Body of pancreas (tissue), 4 donors: Measurements from ENCODE around the gene ASCC3. TPM values are rescaled to one million over a fixed set of nuclear protein-coding genes. Genes with fewer than 3 reads are reported as not detected.

Source experiments
- ATAC-seq: fragments of 150-250 bp; one replicate; pipeline ENCODE4 v1.9.1; 2016
- DNase-seq, 4 donors: peaks; one replicate each; pipeline ENCODE4 v3.0.0-alpha.2; 2019
- H3K27ac ChIP-seq, 4 donors: fragments of 200-600 bp; sonication (generic); 1 replicate in 3 of 4; 2 replicates in 1 of 4; pipeline versions ENCODE4 v1.5.1 to v1.6.1; 2016 to 2019; ENCODE audit warnings: mild to moderate bottlenecking in 1 of 4, mixed read lengths in 1 of 4, moderate library complexity in 1 of 4
- H3K27me3 ChIP-seq, 2 donors: fragments of 200-600 bp; sonication (generic); one replicate each; pipeline ENCODE4 v1.6.0; 2016; ENCODE audit warnings: mild to moderate bottlenecking in 1 of 2
- H3K36me3 ChIP-seq, 2 donors: fragments of 200-600 bp; sonication (generic); replicated peaks in 1 of 2; 2 replicates each; pipeline ENCODE4 v1.5.1; 2016; ENCODE audit warnings: low read depth in 2 of 2; ENCODE audit not compliant: insufficient read depth in 1 of 2
- H3K4me1 ChIP-seq: fragments of 200-600 bp; sonication (generic); one replicate; pipeline ENCODE4 v1.6.0; 2016
- H3K4me3 ChIP-seq, 2 donors: fragments of 200-600 bp; sonication (generic); 1 replicate in 1 of 2; 2 replicates in 1 of 2; pipeline ENCODE4 v1.5.1; 2016 to 2019
- H3K9me3 ChIP-seq, 3 donors: fragments of 200-600 bp; sonication (generic); 1 replicate in 2 of 3; 2 replicates in 1 of 3; pipeline ENCODE4 v1.5.1; 2016
- POLR2A ChIP-seq, 3 donors: fragments of 450-650 bp; IDR thresholded peaks; one replicate each; pipeline ENCODE4 v1.6.1; 2016; ENCODE audit warnings: antibody characterized with exemption in 3 of 3, mild to moderate bottlenecking in 2 of 3
- WGBS, 2 donors: methylation state at CpG; one replicate each; pipeline ENCODE4 v1.1.5; 2017; 5-methylcytosine and 5-hydroxymethylcytosine counted together
- intact Hi-C: fragments of 100-400 bp; cut with DNase I; formaldehyde crosslinking; loops from one replicate; pipeline ENCODE4 v1.15.1; 2023
- total RNA-seq, 2 donors: library from RNA; depleted of rRNA; stranded (reverse); fragments of >200 nt; gene quantifications; one replicate each; pipeline ENCODE4 v1.1.0, GENCODE V29; 2016
- TF ChIP-seq, protein P1 (sequence below), 7 experiments: fragments of 450-650 bp in 4 of 7; fragments of 200-600 bp in 3 of 7; sonication (generic) in 3 of 7; IDR thresholded peaks; one replicate each; pipeline ENCODE4 v1.5.1; 2016 to 2019; ENCODE audit warnings: antibody characterized with exemption in 7 of 7

The ASCC3 gene
- total RNA-seq, 2 donors from 2014 or later = 16.8 to 26.5 TPM

GRCh38 chr6:100790084-100790483 lies 91.0 kb downstream of the ASCC3 start:
- Histone ChIP-seq H3K27ac (no peak overlapping the region), H3K27me3 (no peaks in the 10 kb centered on the region), H3K4me3 (no peak overlapping the region), H3K36me3 (no peaks in the 10 kb centered on the region), H3K9me3 (no peaks in the 10 kb centered on the region), H3K4me1 (no peaks in the 10 kb centered on the region)
- no peak for DNase-seq
- intact Hi-C loops = no loop called here
- WGBS, 2 donors = 87 to 94% methylated on average over 2 of the region's 2 CpGs
- ATAC-seq = no peak
- no peak for TF ChIP-seq POLR2A (IDR thresholded peaks at IDR 0.05)
- TF ChIP-seq, protein P1, sequence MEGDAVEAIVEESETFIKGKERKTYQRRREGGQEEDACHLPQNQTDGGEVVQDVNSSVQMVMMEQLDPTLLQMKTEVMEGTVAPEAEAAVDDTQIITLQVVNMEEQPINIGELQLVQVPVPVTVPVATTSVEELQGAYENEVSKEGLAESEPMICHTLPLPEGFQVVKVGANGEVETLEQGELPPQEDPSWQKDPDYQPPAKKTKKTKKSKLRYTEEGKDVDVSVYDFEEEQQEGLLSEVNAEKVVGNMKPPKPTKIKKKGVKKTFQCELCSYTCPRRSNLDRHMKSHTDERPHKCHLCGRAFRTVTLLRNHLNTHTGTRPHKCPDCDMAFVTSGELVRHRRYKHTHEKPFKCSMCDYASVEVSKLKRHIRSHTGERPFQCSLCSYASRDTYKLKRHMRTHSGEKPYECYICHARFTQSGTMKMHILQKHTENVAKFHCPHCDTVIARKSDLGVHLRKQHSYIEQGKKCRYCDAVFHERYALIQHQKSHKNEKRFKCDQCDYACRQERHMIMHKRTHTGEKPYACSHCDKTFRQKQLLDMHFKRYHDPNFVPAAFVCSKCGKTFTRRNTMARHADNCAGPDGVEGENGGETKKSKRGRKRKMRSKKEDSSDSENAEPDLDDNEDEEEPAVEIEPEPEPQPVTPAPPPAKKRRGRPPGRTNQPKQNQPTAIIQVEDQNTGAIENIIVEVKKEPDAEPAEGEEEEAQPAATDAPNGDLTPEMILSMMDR (IDR thresholded peaks at IDR 0.05) = no peak

DNA sequence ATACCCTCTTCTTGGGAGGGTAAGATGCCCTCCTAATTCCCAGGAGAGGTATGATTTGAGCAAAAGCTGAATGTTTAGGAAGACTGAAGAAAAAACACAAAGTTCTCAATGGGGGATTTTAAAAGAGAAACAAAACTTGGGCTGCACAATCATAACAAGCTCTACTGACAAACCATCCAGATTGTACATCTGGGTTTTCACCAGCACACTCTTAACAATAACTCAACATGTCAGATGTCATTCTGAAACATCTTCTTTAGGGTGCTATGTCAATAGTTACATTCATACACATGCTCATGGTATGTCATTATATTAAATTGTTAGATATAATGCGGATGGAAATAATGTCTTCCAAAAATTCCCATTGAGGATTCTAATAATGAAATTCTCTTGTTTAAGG lies 95.1 kb downstream of the ASCC3 start:
- H3K4me1 ChIP-seq = no peaks in the 10 kb centered on the region
- 96 to 98% methylated on average over 1 of the region's 1 CpG for WGBS, 2 donors
- no peak for DNase-seq
- no peaks in the 10 kb centered on the region for H3K27me3 ChIP-seq
- TF ChIP-seq POLR2A (IDR thresholded peaks at IDR 0.05) = no peak
- TF ChIP-seq, protein P1 (IDR thresholded peaks at IDR 0.05) = no peak
- H3K9me3 ChIP-seq = no peaks in the 10 kb centered on the region
- H3K36me3 ChIP-seq = no peaks in the 10 kb centered on the region
- ATAC-seq = no peak
- no peak overlapping the region for H3K4me3 ChIP-seq
- H3K27ac ChIP-seq = no peak overlapping the region
- intact Hi-C loops = no loop called here

DNA sequence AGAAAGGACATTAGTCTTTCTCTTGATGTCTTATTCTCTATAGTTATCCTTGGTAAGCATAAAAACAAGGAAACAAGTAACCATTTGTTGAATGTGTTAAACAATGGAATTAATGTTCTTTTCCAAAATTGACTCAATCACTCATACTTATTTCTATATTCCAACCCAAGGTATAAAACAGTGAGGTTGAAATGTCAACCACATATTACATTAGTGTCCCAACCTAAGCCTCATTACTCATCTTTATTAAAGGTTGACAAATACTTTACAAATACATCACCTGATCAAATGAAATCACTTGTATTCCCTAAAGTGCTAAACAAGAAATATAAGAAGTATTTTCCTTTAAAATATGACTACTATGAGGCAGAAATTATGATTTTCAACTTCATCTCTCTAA lies 100.5 kb downstream of the ASCC3 start:
- intact Hi-C loops = no loop called here
- H3K9me3 ChIP-seq = no peaks in the 10 kb centered on the region
- DNase-seq = no peak
- H3K4me3 ChIP-seq = no peak overlapping the region
- no peak for ATAC-seq
- H3K36me3 ChIP-seq = no peaks in the 10 kb centered on the region
- H3K27ac ChIP-seq = no peak overlapping the region
- no peak for TF ChIP-seq POLR2A (IDR thresholded peaks at IDR 0.05)
- no peaks in the 10 kb centered on the region for H3K4me1 ChIP-seq
- H3K27me3 ChIP-seq = no peaks in the 10 kb centered on the region

DNA sequence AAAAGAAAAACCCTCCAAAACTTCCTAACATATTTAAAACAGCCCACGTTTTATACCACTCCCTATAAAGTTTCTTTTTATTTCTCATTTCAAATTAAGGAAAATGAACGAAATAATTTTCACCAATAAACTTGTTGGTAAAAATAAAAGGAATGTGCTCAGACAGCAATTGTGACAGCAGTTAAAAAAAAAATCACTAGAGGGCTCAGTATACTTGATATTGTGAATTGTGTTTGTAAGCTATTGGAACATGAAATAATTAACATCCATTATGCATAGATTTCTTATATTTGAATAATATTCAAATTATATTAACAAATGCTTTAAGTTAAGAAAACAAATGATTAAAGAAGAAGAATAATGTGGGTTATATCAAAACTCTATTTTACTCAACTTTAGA lies 105.5 kb downstream of the ASCC3 start:
- Histone ChIP-seq H3K4me3 (no peak overlapping the region), H3K36me3 (no peaks in the 10 kb centered on the region), H3K27ac (no peak overlapping the region), H3K27me3 (no peaks in the 10 kb centered on the region), H3K9me3 (no peaks in the 10 kb centered on the region), H3K4me1 (no peaks in the 10 kb centered on the region)
- no peak for TF ChIP-seq POLR2A (IDR thresholded peaks at IDR 0.05)
- intact Hi-C loops = no loop called here
- no peak for DNase-seq
- ATAC-seq = no peak
- 72 to 80% methylated on average over 2 of the region's 2 CpGs for WGBS, 2 donors

- TF ChIP-seq POLR2A (IDR thresholded peaks at IDR 0.05) = no peak
- TF ChIP-seq, protein P1 (IDR thresholded peaks at IDR 0.05) = no peak
- H3K36me3 ChIP-seq = no peaks in the 10 kb centered on the region
- no peak overlapping the region for H3K4me3 ChIP-seq
- ATAC-seq (no peak), DNase-seq (no peak)
- no peaks in the 10 kb centered on the region for H3K4me1 ChIP-seq
- no peaks in the 10 kb centered on the region for H3K9me3 ChIP-seq
- H3K27ac ChIP-seq = no peak overlapping the region
- no peaks in the 10 kb centered on the region for H3K27me3 ChIP-seq
- intact Hi-C loops = no loop called here
- WGBS, 2 donors = 0% methylated on average over 1 of the region's 1 CpG
Measured at GRCh38 chr6:100774681-100775080, 106.4 kb downstream of the ASCC3 start.

GRCh38 chr6:100768816-100769351 lies 112.2 kb downstream of the ASCC3 start:
- no peaks in the 10 kb centered on the region for H3K4me1 ChIP-seq
- H3K36me3 ChIP-seq = peaks cover 0 to 6% of the 10 kb centered on the region in 2 donors
- DNase-seq = no peak
- H3K27ac ChIP-seq = no peak overlapping the region
- peaks cover 0 to 3% (median 0%) of the 10 kb centered on the region in 3 donors for H3K9me3 ChIP-seq
- no peak overlapping the region for H3K4me3 ChIP-seq
- no peak for ATAC-seq
- intact Hi-C loops = no loop called here
- no peaks in the 10 kb centered on the region for H3K27me3 ChIP-seq
- WGBS, 2 donors = 85 to 93% methylated on average over 1 of the region's 1 CpG
- TF ChIP-seq POLR2A (IDR thresholded peaks at IDR 0.05) = no peak
- TF ChIP-seq, protein P1 (IDR thresholded peaks at IDR 0.05) = no peak
